Right atrium auricular region (tissue), 2 donors: ENCODE data around the gene TUBGCP6. TPM values are rescaled to one million over a fixed set of nuclear protein-coding genes. Genes with fewer than 3 reads are reported as not detected.

Experiments
- DNase-seq: peaks from one replicate; pipeline ENCODE4 v3.0.0-alpha.2; 2019; ENCODE audit warnings: low spot score
- H3K27ac ChIP-seq, 2 donors: fragments of 200-600 bp; sonication (generic); 1 replicate in 1 of 2; 2 replicates in 1 of 2; pipeline ENCODE4 v1.5.1; 2016 to 2019
- H3K27me3 ChIP-seq, 2 donors: fragments of 200-600 bp; sonication (generic); one replicate each; pipeline versions ENCODE4 v1.5.1 to v1.6.0; 2017 to 2019
- H3K36me3 ChIP-seq: fragments of 200-600 bp; sonication (generic); one replicate; pipeline ENCODE4 v1.5.1; 2016
- H3K4me1 ChIP-seq, 2 donors: fragments of 200-600 bp; sonication (generic); one replicate each; pipeline versions ENCODE4 v1.5.1 to v1.6.0; 2017 to 2019
- H3K4me3 ChIP-seq, 2 donors: fragments of 200-600 bp; sonication (generic); 1 replicate in 1 of 2; 2 replicates in 1 of 2; pipeline ENCODE4 v1.5.1; 2017 to 2019; ENCODE audit warnings: mild to moderate bottlenecking in 1 of 2, moderate library complexity in 1 of 2
- H3K9me3 ChIP-seq, 2 donors: fragments of 200-600 bp; sonication (generic); one replicate each; pipeline ENCODE4 v1.5.1; 2019
- total RNA-seq, 2 donors: library from RNA; depleted of rRNA; stranded (reverse); fragments of >200 nt; gene quantifications; one replicate each; pipeline ENCODE4 v1.1.0, GENCODE V29; 2016
- TF ChIP-seq, protein P1 (sequence below), 2 donors: fragments of 200-600 bp; sonication (generic); IDR thresholded peaks; one replicate each; pipeline ENCODE4 v1.5.1; 2019; ENCODE audit warnings: antibody characterized with exemption in 2 of 2

Gene TUBGCP6
- total RNA-seq, 2 donors from 2014 or later: 19.5 to 22.1 TPM

DNA sequence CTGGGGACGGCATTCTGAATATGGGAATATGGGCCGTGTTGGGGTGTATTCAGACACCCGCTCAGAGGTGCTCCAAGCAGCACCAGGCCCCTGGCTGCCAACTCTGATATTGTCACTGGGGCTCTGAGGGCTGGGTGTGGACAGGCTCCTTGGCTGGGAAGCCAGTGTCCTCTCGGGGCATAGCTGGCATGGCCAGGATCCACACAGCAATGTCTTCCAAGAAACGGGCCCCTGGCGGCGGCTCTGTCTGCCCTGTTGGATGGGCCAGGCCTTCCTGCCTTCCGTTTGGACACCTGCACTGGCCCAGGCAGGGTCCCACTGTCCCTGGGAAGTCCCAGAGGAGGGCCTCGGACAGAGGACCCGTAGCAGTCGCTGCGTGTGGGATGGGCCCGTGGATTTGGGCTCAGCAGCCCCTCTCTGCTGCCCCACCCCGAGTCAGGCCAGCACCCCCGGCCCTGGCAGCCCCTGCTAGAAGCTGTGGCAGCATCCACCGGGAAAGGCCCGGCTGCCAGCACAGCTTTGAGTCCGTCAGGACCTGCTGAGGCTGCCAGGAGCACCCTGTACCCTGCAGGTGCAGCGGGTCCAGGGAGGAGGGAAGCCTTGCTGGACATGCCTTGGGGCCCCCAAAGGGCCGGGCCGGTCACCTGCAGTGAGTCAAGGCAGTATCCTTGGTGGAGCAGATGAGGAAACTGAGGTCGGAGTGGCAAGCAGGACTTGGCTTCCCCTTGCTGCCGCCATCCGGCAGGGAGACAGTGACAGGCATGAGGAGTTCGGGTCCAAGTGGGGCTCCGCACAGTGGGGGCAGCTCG lies 70.2 kb downstream of the TUBGCP6 start:
- TF ChIP-seq, protein P1, sequence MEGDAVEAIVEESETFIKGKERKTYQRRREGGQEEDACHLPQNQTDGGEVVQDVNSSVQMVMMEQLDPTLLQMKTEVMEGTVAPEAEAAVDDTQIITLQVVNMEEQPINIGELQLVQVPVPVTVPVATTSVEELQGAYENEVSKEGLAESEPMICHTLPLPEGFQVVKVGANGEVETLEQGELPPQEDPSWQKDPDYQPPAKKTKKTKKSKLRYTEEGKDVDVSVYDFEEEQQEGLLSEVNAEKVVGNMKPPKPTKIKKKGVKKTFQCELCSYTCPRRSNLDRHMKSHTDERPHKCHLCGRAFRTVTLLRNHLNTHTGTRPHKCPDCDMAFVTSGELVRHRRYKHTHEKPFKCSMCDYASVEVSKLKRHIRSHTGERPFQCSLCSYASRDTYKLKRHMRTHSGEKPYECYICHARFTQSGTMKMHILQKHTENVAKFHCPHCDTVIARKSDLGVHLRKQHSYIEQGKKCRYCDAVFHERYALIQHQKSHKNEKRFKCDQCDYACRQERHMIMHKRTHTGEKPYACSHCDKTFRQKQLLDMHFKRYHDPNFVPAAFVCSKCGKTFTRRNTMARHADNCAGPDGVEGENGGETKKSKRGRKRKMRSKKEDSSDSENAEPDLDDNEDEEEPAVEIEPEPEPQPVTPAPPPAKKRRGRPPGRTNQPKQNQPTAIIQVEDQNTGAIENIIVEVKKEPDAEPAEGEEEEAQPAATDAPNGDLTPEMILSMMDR (IDR thresholded peaks at IDR 0.05): no peak
- Histone ChIP-seq H3K4me1 (peaks cover 0 to 23% of the 10 kb centered on the region in 2 donors), H3K27me3 (no peaks in the 10 kb centered on the region), H3K27ac (no peak overlapping the region), H3K4me3 (no peak overlapping the region), H3K36me3 (no peaks in the 10 kb centered on the region), H3K9me3 (no peaks in the 10 kb centered on the region)
- DNase-seq: no peak

DNA sequence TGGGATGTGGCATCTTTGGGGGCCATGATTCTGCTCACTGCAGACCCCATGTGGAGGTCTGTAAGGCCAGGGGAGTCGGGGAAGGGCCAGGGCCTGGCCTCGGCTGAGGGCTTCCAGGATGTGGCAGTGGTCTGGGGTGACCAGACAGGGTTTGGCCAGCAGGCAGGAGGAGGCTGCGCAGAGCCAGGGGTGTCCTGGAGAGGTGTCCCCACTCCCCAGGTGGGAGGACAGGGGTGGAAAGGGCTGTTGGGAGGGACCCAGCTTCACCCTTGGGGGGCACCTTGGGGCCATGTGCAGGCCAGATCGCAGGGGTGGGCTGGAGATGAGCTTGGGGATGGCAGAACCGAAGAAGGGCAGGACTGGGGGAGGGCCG lies 70.9 kb downstream of the TUBGCP6 start:
- no peak overlapping the region for H3K4me3 ChIP-seq
- H3K9me3 ChIP-seq: no peaks in the 10 kb centered on the region
- no peak for DNase-seq
- H3K36me3 ChIP-seq: no peaks in the 10 kb centered on the region
- TF ChIP-seq, protein P1 (IDR thresholded peaks at IDR 0.05): no peak
- H3K27me3 ChIP-seq: no peaks in the 10 kb centered on the region
- H3K4me1 ChIP-seq: peaks cover 0 to 28% of the 10 kb centered on the region in 2 donors
- H3K27ac ChIP-seq: no peak overlapping the region

DNA sequence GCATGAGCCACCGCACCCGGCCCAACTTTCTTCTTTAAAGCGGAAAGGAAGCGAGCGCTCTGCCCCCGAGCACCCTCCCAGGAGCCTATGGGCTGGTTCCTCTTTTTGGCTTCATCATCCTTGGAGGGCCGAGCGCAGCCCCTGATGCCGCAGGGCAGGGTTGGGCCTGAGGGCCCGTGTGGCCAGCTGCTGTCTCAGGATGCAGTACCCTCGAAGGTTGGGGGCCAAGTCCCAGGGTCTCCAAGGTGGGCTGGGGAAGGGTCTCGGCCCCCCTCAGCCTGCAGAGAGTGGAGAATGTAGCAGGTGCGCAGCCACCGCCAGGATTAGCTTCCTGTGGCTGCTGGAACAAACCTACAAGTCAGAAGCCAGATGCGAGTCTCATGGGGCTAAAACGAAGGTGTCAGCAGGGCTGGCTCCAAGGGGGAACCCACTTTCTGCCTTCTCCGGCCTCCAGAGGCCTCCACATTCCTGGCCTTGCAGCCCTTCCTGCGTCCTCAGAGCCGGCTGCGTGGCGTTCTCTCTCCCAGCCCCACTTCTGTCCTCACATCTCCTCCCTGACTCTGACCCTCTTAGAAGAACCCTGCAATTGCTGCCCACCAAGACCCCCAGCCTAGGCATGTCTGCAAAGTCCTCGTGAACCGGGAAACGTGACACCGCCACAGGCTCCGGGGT lies 71.4 kb downstream of the TUBGCP6 start:
- Histone ChIP-seq H3K4me3 (no peak overlapping the region), H3K4me1 (peaks cover 0 to 28% of the 10 kb centered on the region in 2 donors), H3K36me3 (no peaks in the 10 kb centered on the region), H3K27me3 (no peaks in the 10 kb centered on the region), H3K27ac (no peak overlapping the region), H3K9me3 (no peaks in the 10 kb centered on the region)
- no peak for DNase-seq
- TF ChIP-seq, protein P1 (IDR thresholded peaks at IDR 0.05): no peak

DNA sequence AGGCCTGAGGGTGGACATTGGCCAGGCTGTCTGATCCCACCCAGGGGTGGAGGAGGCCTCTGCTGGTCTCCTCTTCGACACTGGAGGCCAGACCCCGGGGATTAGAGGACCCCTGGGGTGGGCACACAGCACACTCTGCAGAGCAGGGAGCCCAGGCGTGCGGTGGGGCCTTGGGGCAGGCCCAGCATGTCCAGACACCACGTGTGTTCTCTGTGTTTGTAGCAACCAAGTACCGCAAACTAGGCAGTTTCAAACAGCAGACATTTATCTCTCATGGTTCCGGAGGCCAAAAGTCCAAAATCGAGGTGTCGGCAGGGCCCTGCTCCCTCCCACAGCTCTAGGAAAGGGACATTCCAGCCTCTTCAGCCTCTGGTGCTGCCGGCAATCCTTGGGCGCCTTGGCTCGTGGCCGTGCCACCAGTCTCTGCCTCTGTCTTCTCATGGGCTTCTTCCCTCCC lies 72.8 kb downstream of the TUBGCP6 start:
- no peaks in the 10 kb centered on the region for H3K27me3 ChIP-seq
- TF ChIP-seq, protein P1 (IDR thresholded peaks at IDR 0.05): no peak
- H3K4me3 ChIP-seq: no peak overlapping the region
- no peaks in the 10 kb centered on the region for H3K36me3 ChIP-seq
- no peak for DNase-seq
- H3K9me3 ChIP-seq: no peaks in the 10 kb centered on the region
- no peak overlapping the region for H3K27ac ChIP-seq
- H3K4me1 ChIP-seq: peaks cover 0 to 22% of the 10 kb centered on the region in 2 donors

DNA sequence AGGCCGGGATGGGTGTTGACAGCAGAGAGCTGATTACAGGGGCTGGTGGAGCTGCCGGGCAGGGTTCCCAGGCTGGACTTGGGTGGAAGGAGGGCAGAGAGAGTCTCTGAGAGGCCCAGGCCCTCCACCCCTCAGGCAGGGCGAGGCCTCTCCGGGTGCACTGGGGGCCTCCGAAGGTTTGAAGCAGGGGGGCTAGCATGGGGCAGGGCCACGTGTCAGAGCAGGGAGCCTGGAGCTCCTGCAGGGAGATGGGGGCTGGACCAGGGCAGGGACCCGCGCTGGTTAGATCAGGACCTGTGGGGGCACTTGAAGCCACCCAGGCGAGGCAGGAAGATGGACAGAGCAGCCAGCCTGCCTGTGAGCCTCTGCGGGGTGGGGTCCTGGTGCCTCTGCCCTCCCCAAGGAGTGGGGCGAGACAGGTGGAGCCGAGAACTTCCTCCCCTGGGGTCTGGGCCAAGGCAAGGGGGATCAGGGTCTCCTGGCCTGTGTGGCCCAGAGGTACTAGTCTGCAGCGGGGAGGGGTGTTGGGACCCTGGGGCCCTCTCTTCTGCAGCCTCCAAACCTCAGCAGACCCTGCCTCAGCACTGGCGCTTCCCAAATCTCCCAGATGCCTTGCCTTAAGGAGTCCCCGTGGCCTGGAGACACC lies 73.4 kb downstream of the TUBGCP6 start:
- DNase-seq: no peak
- H3K4me1 ChIP-seq: peaks cover 0 to 22% of the 10 kb centered on the region in 2 donors
- TF ChIP-seq, protein P1 (IDR thresholded peaks at IDR 0.05): no peak
- no peaks in the 10 kb centered on the region for H3K27me3 ChIP-seq
- no peak overlapping the region for H3K27ac ChIP-seq
- no peaks in the 10 kb centered on the region for H3K9me3 ChIP-seq
- no peaks in the 10 kb centered on the region for H3K36me3 ChIP-seq
- H3K4me3 ChIP-seq: no peak overlapping the region
